Measurements from ENCODE around the gene LPO. TPM values are rescaled to one million over a fixed set of nuclear protein-coding genes. Genes with fewer than 3 reads are reported as not detected.

Gene LPO
- total and polyA plus RNA-seq, 2 donors (not counting 3 experiments of a cell fraction or from before 2014, with no cell fraction given): not detected

DNA sequence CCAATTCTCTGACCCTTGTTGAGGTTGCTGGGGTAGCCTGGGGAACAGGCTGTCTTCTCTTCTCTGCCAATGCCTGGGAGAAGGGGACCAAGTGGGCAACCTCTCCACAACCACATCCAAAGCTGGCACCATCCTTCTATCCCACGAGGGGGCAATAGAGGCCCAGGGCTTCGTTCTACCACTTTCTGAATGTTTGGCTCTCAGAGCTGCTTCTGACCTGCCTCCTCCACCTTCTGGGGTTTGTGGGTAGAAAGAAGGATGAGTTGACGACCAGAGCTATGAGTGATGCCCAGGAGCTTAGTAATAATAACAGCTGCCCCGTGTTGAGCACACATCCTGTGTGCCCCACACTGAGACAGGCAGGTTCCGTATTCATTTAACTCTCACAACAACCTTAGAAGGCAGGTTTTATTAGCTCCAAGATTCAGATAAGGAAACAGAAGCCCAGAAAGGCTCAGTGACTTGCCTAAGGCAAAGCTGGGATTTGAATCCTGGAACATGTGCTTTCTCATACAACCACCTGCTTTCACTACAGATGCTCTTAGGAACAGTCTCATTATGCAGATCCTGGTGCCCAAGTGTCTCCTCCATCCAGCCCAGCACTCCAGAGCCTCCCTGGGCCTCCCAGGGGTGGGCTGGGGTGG, 79.2 kb downstream of the LPO start:
- Histone ChIP-seq H3K27ac (ENCODE audit: insufficient read depth, low read depth, low read length) (no peak overlapping the region), H3K36me3 (ENCODE audit: control insufficient read depth in 2 of 2, extremely low read depth in 1 of 2, insufficient read depth in 2 of 2, low read length in 2 of 2) (no peaks in the 10 kb centered on the region), H3K79me2 (ENCODE audit: control insufficient read depth, insufficient read depth, low read length) (no peaks in the 10 kb centered on the region), H3K27me3 (ENCODE audit: control insufficient read depth in 2 of 2, insufficient read depth in 2 of 2, low read length in 2 of 2) (no peaks in the 10 kb centered on the region), H3K9me1 (replicated peaks; ENCODE audit: control insufficient read depth, extremely low read depth, insufficient read depth, low read length) (no peaks in the 10 kb centered on the region), H3K9me3 (replicated peaks; ENCODE audit: control insufficient read depth, insufficient read depth, low read length) (no peaks in the 10 kb centered on the region), H3K4me2 (ENCODE audit: insufficient read depth, low read length) (no peak overlapping the region), H2AFZ (ENCODE audit: low read depth, low read length) (no peak overlapping the region), H3K4me3 (replicated peaks in 1 of 3; ENCODE audit: insufficient read depth in 1 of 3, low read depth in 1 of 3, low read length in 3 of 3) (no peak overlapping the region), H3K4me1 (ENCODE audit: control insufficient read depth, extremely low read depth, insufficient read depth, low read length) (no peaks in the 10 kb centered on the region), H4K20me1 (replicated peaks; ENCODE audit: control insufficient read depth, extremely low read depth, insufficient read depth, low read length) (no peaks in the 10 kb centered on the region), H3K9ac (replicated peaks; ENCODE audit: extremely low read depth, insufficient read depth, low read length) (no peak overlapping the region)
- ChIA-PET CTCF (interaction anchor here (0.5 to 5.6 kb wide), 26 partner anchors 9 to 170 kb away, joined by 3 to 79 read pairs (median 5); partner anchors contain the start of genes HSF5, RNF43 and SUPT4H1), POLR2A (interaction anchor here (0.7 kb wide), 1 partner anchor 687 kb away, joined by 3 read pairs; no protein-coding TSS in a partner anchor)
- dilution Hi-C loops (cut with MboI; ENCODE audit: extremely low pct_ligation_motif_present, low sequenced_read_pairs): no loop called here
- peak; percentile 46 to 71 for TF ChIP-seq CTCF (IDR thresholded peaks at IDR 0.05; ENCODE audit: extremely low read depth in 1 of 2, insufficient read depth in 1 of 2, low read depth in 1 of 2, low read length in 2 of 2)
- no peak for TF ChIP-seq GATA2 (IDR thresholded peaks at IDR 0.05; ENCODE audit: insufficient read depth, insufficient read length, low read depth, low read length)
- DNase-seq (ENCODE audit: low read depth, low spot score) (peak; percentile 26), FAIRE-seq (peak; percentile 15)
- BruUV-seq (replicated peaks): no TSS peak
- intact Hi-C loops (cut with micrococcal nuclease): loop anchor here (1.0 kb wide), 2 partner anchors 100 to 130 kb away; partner anchors contain the start of gene RNF43

GRCh38 chr17:58318065-58318481, 79.7 kb downstream of the LPO start:
- CTCF ChIA-PET: interaction anchor here (0.7 to 5.6 kb wide), 22 partner anchors 8 to 170 kb away, joined by 3 to 79 read pairs (median 6); partner anchors contain the start of genes HSF5, RNF43 and SUPT4H1
- FAIRE-seq: no peak
- Histone ChIP-seq H3K4me1 (ENCODE audit: control insufficient read depth, extremely low read depth, insufficient read depth, low read length) (no peaks in the 10 kb centered on the region), H4K20me1 (replicated peaks; ENCODE audit: control insufficient read depth, extremely low read depth, insufficient read depth, low read length) (no peaks in the 10 kb centered on the region), H2AFZ (ENCODE audit: low read depth, low read length) (no peak overlapping the region), H3K36me3 (ENCODE audit: control insufficient read depth in 2 of 2, extremely low read depth in 1 of 2, insufficient read depth in 2 of 2, low read length in 2 of 2) (no peaks in the 10 kb centered on the region), H3K4me3 (replicated peaks in 1 of 3; ENCODE audit: insufficient read depth in 1 of 3, low read depth in 1 of 3, low read length in 3 of 3) (no peak overlapping the region), H3K27me3 (ENCODE audit: control insufficient read depth in 2 of 2, insufficient read depth in 2 of 2, low read length in 2 of 2) (no peaks in the 10 kb centered on the region), H3K79me2 (ENCODE audit: control insufficient read depth, insufficient read depth, low read length) (no peaks in the 10 kb centered on the region), H3K27ac (ENCODE audit: insufficient read depth, low read depth, low read length) (no peak overlapping the region), H3K9ac (replicated peaks; ENCODE audit: extremely low read depth, insufficient read depth, low read length) (no peak overlapping the region), H3K4me2 (ENCODE audit: insufficient read depth, low read length) (no peak overlapping the region), H3K9me3 (replicated peaks; ENCODE audit: control insufficient read depth, insufficient read depth, low read length) (no peaks in the 10 kb centered on the region), H3K9me1 (replicated peaks; ENCODE audit: control insufficient read depth, extremely low read depth, insufficient read depth, low read length) (no peaks in the 10 kb centered on the region)
- intact Hi-C loops (cut with micrococcal nuclease): no loop called here
- POLR2A ChIA-PET: interaction anchor here (0.7 kb wide), 1 partner anchor 687 kb away, joined by 3 read pairs; no protein-coding TSS in a partner anchor
- dilution Hi-C loops (cut with MboI; ENCODE audit: extremely low pct_ligation_motif_present, low sequenced_read_pairs): no loop called here
- DNase-seq (ENCODE audit: low read depth, low spot score): no peak
- TF ChIP-seq POLR2AphosphoS5 (IDR thresholded peaks at IDR 0.05; ENCODE audit: insufficient read depth, low read depth, low read length) (no peak), FOS (IDR thresholded peaks at IDR 0.05; ENCODE audit: borderline replicate concordance, insufficient read depth, low read length) (no peak), GATA2 (IDR thresholded peaks at IDR 0.05; ENCODE audit: insufficient read depth, insufficient read length, low read depth, low read length) (no peak), CTCF (IDR thresholded peaks at IDR 0.05; ENCODE audit: extremely low read depth in 1 of 2, insufficient read depth in 1 of 2, low read depth in 1 of 2, low read length in 2 of 2) (no peak), MAX (IDR thresholded peaks at IDR 0.05; ENCODE audit: insufficient read depth, insufficient read length) (no peak), JUN (IDR thresholded peaks at IDR 0.05; ENCODE audit: borderline replicate concordance, insufficient read depth, insufficient read length, low read depth) (no peak), MYC (IDR thresholded peaks at IDR 0.05; ENCODE audit: low read depth, low read length) (no peak), POLR2A (IDR thresholded peaks at IDR 0.05; ENCODE audit: low read depth, low read length) (no peak), EZH2 (IDR thresholded peaks at IDR 0.05; ENCODE audit: borderline replicate concordance, low read depth, low read length, severe bottlenecking) (no peak)
- BruUV-seq (replicated peaks): no TSS peak

All from endothelial cell of umbilical vein (primary cell).